ENCODE results near the gene ALK. TPM values are rescaled to one million over a fixed set of nuclear protein-coding genes. Genes with fewer than 3 reads are reported as not detected.

Gene ALK
- total RNA-seq, 2 experiments from 2014 or later = not detected

DNA sequence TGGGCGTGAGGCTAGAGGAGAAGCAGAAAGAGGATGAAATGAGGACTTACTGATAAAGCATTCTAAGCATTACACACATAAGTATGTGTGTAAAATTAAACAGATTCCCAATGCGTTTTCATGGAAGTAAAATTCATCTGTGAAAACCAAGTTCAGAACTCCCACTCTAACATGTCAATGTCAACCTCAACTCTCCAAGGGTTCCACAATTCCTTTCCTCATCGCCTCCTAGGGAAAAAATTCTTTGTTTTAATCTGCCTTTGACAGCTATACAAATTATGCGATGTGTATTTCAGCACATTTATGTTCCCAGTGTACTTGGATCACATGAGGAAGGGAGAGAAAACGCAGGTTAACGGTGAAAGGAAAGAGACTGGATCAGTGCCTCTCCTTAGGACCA, 729.6 kb downstream of the ALK start:
- Mint-ChIP-seq H3K4me3 (no peak overlapping the region), H3K9me3 (peaks cover 6% of the 10 kb centered on the region), H3K36me3 (ENCODE audit: low read depth) (peaks cover 12% of the 10 kb centered on the region), H3K27ac (no peak overlapping the region), H3K27me3 (no peaks in the 10 kb centered on the region), H3K4me1 (peaks cover 13% of the 10 kb centered on the region)
- ChIA-PET CTCF (no interaction called here), POLR2A (no interaction called here)
- no peak for DNase-seq

DNA sequence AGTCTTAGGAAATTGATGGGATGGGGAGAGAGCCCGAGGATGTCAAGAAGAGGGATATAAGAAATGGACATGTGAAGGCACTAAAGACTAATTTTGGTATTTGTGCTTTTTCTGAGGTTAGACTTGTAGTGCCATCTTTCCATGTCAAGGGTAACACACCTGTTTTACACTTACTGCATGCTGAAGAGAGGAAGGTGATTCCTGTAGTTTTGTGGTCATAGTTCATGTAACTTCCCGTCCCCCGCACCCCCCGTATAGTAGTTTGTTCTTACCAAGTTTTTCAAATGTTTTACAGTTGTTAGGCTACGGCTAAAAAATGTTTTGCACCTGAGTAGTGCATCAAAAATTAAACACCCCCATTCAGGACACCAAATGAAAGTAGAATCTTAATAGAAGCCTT, 732.3 kb downstream of the ALK start:
- CTCF ChIA-PET = no interaction called here
- no peaks in the 10 kb centered on the region for H3K27me3 Mint-ChIP-seq
- H3K4me1 Mint-ChIP-seq = peaks cover 13% of the 10 kb centered on the region
- peak; percentile 51 for DNase-seq
- peak overlapping the region; percentile 7 for H3K27ac Mint-ChIP-seq
- H3K9me3 Mint-ChIP-seq = peaks cover 10% of the 10 kb centered on the region
- peaks cover 19% of the 10 kb centered on the region for H3K36me3 Mint-ChIP-seq (ENCODE audit: low read depth)
- POLR2A ChIA-PET = no interaction called here
- H3K4me3 Mint-ChIP-seq = no peak overlapping the region

DNA sequence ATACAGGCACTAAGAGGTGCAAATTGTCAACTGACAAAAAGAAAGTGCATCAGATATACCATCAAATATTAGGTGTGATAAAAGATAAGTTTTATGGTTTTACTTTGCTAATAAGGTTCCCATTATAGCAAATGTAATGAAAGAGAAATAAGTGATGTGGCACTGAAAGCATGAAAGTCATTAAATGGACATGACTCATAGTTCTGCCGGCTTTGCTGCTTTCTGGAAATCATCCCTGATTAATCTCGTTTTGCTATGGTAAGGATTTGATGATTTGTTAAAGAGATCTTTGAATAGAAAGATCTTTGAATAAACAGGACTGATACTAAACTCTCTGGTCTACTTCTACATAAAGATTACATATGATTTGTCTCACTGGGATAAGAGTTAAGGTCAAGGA, 733.5 kb downstream of the ALK start:
- Mint-ChIP-seq H3K27me3 (no peaks in the 10 kb centered on the region), H3K36me3 (ENCODE audit: low read depth) (peaks cover 19% of the 10 kb centered on the region), H3K27ac (no peak overlapping the region), H3K4me3 (no peak overlapping the region), H3K4me1 (peaks cover 13% of the 10 kb centered on the region), H3K9me3 (peaks cover 10% of the 10 kb centered on the region)
- no peak for DNase-seq
- CTCF ChIA-PET = no interaction called here
- POLR2A ChIA-PET = no interaction called here

DNA sequence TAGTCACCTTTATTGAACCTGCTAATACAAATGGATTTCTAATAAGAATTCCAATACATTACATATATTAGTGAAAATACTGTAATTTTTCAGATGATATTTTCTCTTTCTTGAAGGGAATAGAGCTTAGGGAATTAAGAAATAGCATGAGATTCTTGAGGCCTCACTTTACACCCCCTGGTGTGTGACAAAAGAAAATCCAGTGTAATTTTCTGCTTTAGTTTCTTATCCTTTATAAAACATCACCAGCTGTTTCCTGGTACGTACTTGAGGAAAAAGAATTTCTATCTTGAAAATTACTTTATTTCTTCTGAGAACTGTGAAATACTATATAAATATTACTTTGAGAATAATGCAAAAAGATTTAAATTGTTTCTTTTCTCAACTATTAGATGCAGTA, 734.6 kb downstream of the ALK start:
- Mint-ChIP-seq H3K4me3 (no peak overlapping the region), H3K9me3 (peaks cover 10% of the 10 kb centered on the region), H3K27ac (no peak overlapping the region), H3K36me3 (ENCODE audit: low read depth) (peaks cover 24% of the 10 kb centered on the region), H3K27me3 (no peaks in the 10 kb centered on the region), H3K4me1 (peaks cover 13% of the 10 kb centered on the region)
- DNase-seq = no peak
- ChIA-PET POLR2A (no interaction called here), CTCF (interaction anchor here (1.2 kb wide), 1 partner anchor 9 kb away, joined by 3 read pairs; no protein-coding TSS in a partner anchor)

DNA sequence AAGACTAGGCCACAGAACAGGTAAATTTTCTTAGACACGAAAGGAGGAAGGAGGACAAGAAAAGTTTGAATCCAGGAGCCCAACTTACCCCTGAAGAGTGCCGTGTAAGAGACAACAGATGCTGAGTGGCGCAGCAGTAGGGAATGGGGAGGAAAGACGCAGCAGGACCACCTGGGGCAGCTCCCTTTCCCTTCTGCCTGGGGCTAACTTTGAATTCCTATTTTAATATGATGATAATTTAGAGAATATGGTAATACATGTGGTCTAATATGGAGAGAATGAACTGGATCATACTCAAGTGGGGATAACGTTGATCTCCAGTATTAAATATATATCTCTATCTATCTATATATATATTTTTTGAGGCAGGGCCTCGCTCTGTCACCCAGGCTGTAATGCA, 736.9 kb downstream of the ALK start:
- POLR2A ChIA-PET = no interaction called here
- peaks cover 24% of the 10 kb centered on the region for H3K36me3 Mint-ChIP-seq (ENCODE audit: low read depth)
- H3K27ac Mint-ChIP-seq = no peak overlapping the region
- no peak for DNase-seq
- CTCF ChIA-PET = no interaction called here
- no peak overlapping the region for H3K4me3 Mint-ChIP-seq
- no peaks in the 10 kb centered on the region for H3K27me3 Mint-ChIP-seq
- H3K4me1 Mint-ChIP-seq = peaks cover 11% of the 10 kb centered on the region
- H3K9me3 Mint-ChIP-seq = peaks cover 10% of the 10 kb centered on the region

DNA sequence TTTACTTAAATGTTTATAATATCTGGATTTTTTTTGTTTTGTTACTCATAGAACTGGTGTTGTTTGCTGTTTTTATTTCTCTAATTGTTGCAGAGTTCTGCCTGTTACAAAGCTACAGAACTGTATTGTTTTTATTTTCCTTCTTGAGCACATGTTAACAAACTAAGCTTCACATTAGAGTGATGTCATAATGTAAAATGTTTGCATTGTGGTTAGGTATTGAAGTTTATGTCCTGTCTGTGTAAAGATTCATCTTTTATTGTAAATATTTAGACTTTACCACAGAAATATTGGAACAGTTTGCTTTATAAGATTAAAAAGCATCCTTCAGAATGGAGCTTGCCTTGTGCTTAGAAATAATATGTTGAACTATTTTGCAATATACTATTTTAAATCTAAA, 738.5 kb downstream of the ALK start:
- peaks cover 8% of the 10 kb centered on the region for H3K9me3 Mint-ChIP-seq
- ChIA-PET POLR2A (no interaction called here), CTCF (no interaction called here)
- H3K36me3 Mint-ChIP-seq (ENCODE audit: low read depth) = peaks cover 21% of the 10 kb centered on the region
- H3K27me3 Mint-ChIP-seq = no peaks in the 10 kb centered on the region
- H3K4me1 Mint-ChIP-seq = no peaks in the 10 kb centered on the region
- H3K27ac Mint-ChIP-seq = no peak overlapping the region
- no peak for DNase-seq
- H3K4me3 Mint-ChIP-seq = no peak overlapping the region

DNA sequence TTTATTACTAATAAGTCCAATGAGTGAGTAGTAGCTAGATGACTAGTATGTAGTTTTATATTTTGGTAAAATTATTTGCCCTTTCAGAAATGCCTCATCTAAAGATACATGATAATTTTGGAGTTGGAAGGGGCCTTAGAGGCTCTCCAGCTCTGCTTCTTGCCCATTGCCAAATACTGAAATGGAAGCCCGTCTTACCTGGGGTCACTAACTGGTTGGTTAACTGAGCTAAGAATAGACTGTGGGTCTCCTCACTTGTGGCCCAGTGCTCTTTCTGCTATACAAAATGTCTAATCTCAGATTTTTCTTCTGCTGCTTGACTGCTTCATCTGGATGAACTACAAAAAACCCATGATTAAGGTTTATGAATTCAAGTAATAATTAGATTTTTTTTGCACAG, 739.1 kb downstream of the ALK start:
- CTCF ChIA-PET = interaction anchor here (0.7 to 0.8 kb wide), 2 partner anchors 75 to 356 kb away, joined by 3 to 4 read pairs; no protein-coding TSS in a partner anchor
- H3K36me3 Mint-ChIP-seq (ENCODE audit: low read depth) = peaks cover 15% of the 10 kb centered on the region
- no peak overlapping the region for H3K4me3 Mint-ChIP-seq
- POLR2A ChIA-PET = no interaction called here
- H3K9me3 Mint-ChIP-seq = peaks cover 5% of the 10 kb centered on the region
- H3K27me3 Mint-ChIP-seq = no peaks in the 10 kb centered on the region
- no peaks in the 10 kb centered on the region for H3K4me1 Mint-ChIP-seq
- no peak for DNase-seq
- H3K27ac Mint-ChIP-seq = no peak overlapping the region

DNA sequence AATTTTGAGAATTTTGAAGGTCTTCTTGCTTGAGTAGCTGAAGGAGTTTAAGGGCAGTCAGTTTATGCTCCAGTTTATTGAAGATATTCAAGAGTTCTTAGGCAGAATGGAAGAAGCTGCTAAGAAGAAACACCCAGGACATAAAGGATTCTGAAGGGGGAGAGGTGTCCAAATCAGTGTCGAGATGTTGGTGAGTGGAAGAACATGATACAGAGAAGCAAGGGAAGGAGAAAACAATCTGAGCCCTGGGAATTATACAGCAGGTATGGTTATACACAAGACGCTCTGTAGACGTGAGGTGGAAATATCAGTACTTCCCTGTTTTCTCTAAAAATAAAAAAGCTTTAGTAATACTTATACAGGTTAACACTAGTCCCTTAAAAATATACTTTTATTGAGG, 746.0 kb downstream of the ALK start:
- peaks cover 17% of the 10 kb centered on the region for H3K36me3 Mint-ChIP-seq (ENCODE audit: low read depth)
- H3K4me1 Mint-ChIP-seq = no peaks in the 10 kb centered on the region
- no peak overlapping the region for H3K27ac Mint-ChIP-seq
- POLR2A ChIA-PET = no interaction called here
- CTCF ChIA-PET = no interaction called here
- DNase-seq = no peak
- H3K27me3 Mint-ChIP-seq = no peaks in the 10 kb centered on the region
- H3K9me3 Mint-ChIP-seq = no peaks in the 10 kb centered on the region
- H3K4me3 Mint-ChIP-seq = no peak overlapping the region

DNA sequence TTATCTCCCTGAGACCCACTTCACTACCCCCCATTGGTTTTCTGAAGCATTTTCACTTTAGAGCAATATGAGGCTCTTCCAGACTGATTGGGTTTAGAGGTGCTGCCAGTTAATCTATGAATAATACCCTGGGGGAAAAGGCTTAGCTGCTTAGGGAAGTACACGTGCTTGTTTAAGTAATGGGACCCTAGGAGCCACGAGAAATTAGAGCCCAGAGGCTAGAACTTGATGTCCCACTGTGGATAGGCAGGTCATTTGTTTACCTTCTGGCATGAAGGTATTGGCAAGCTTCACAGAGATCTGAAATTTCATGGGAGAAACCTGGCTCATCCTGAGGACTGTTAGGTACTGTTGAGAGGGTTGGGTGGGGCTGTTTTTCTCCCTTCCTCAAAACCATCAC, 746.4 kb downstream of the ALK start:
- CTCF ChIA-PET = no interaction called here
- no peaks in the 10 kb centered on the region for H3K9me3 Mint-ChIP-seq

DNA sequence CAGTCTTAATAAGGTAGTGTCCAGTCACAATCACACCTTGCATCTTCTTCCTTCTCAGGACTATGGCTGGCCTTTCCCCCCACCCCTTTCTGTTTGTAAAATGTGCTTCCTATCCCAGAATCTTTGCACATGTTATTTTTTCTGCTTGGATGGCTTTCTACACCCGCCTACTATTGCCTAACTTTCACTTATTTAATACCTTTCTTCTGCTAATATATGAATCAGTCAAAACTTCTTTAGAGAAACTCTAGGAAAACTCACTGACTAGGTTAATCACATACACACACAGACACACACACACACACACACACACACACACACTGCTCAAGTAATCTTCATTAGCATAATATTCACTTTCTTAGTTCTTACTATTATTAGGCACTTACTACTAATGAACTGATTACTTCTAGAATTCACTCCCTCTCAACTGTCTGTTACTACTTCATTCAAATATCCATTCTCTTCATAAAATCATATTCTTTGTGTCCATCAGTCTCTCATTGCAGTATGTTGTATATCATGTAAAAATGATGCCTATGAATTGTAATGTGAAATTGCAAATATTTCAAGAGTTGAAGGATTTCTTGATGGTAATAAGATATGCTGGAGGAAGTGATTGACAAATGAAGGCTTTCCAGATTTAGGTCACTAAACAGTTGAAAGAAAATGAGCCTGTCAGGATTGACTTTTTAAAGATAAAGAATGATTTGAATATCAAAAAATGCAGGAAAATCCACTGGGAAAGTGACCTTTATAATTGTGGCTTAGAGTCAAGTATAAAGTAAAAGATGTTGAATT, 754.9 kb downstream of the ALK start:
- Mint-ChIP-seq H3K27me3 (no peaks in the 10 kb centered on the region), H3K4me1 (no peaks in the 10 kb centered on the region), H3K36me3 (ENCODE audit: low read depth) (peaks cover 31% of the 10 kb centered on the region), H3K4me3 (no peak overlapping the region), H3K9me3 (no peaks in the 10 kb centered on the region), H3K27ac (no peak overlapping the region)
- DNase-seq = no peak
- CTCF ChIA-PET = interaction anchor here (0.7 kb wide), 1 partner anchor 177 kb away, joined by 4 read pairs; no protein-coding TSS in a partner anchor
- POLR2A ChIA-PET = no interaction called here

More for the DNA sequence above, 746.4 kb downstream of the ALK start:
- Mint-ChIP-seq H3K36me3 (ENCODE audit: low read depth) (peaks cover 19% of the 10 kb centered on the region), H3K27ac (no peak overlapping the region), H3K27me3 (no peaks in the 10 kb centered on the region), H3K4me3 (no peak overlapping the region), H3K4me1 (no peaks in the 10 kb centered on the region)
- DNase-seq = no peak
- POLR2A ChIA-PET = no interaction called here

DNA sequence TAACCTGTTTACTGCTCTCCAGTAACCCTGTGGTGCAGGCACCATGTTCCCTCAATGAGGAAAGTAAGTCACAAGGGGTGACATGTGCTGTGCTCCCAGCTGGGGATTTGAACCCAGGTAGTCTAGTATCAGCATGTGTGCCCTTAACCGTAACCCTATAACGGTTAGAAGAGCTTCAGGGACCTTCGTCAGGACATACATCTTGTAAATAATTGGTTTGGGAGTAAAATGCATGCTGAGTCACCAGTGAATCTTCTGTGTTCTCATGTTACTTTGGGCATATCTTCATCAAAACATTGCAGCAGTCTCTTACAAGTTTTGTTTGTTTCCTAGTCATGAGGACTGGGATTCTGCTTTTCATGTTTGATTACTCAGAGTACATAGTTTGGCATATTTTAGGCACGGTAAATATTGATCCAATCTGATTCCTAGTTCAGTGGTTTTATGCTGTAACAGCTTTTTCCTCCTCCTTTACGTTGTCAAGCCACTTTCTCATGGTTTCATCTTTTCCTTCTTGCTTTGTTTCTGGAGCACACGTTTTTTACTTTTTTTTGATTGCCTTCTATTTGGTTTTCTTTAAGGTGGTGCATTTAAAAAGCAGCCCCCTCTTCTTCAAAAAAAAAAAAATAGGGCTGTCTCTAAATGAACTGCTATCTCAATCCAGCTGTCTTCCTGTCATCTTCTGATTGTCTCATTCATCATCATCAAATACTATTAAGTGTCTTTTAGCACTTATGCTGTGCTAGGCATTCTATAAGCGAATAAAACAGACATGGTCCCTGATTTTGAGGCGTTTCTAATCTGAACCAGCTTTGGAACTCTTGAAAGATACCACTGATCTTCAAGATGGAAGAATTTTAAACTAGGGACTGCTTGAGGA, 755.8 kb downstream of the ALK start:
- POLR2A ChIA-PET = no interaction called here

DNA sequence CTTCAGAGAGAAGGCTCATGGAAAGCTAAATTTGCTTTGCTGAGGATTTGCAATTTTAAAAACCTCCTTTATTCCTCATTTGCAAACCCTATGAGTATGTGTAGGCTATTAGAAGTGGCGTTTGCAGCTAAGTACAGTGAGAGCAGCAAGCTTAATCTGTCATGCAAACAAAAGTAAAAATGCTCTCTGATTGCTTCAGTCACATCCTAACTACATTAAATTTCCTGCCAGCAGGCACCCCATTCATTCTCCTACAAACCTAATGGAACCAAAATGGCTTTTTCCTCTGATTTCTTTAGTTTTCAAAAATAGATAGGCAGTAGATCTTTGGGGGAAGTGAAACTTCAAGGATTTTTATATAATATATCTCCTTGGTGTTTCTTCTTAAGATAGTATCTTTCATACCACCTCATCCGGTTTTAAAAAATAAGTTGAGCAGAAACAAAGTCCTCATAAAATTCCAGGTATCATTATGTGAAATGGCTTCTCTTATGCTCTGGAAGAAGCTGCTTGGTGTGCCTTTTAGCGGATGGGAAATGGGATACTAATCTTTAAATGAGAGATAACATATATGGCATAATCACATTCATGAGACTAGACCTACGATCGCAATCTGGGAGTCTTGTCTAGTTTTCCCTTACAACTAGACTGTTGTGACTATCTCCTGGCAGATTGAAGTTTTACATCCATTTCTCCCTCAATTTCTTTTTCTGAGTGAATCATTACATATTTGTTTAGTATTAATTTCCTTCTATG, 757.1 kb downstream of the ALK start:
- H3K4me1 Mint-ChIP-seq = no peaks in the 10 kb centered on the region
- DNase-seq = no peak
- no peaks in the 10 kb centered on the region for H3K27me3 Mint-ChIP-seq
- no peaks in the 10 kb centered on the region for H3K9me3 Mint-ChIP-seq
- CTCF ChIA-PET = interaction anchor here (1.3 kb wide), 1 partner anchor 12 kb away, joined by 3 read pairs; no protein-coding TSS in a partner anchor
- no peak overlapping the region for H3K27ac Mint-ChIP-seq
- peaks cover 28% of the 10 kb centered on the region for H3K36me3 Mint-ChIP-seq (ENCODE audit: low read depth)
- POLR2A ChIA-PET = no interaction called here
- no peak overlapping the region for H3K4me3 Mint-ChIP-seq

More for the DNA sequence above, 755.8 kb downstream of the ALK start:
- peaks cover 31% of the 10 kb centered on the region for H3K36me3 Mint-ChIP-seq (ENCODE audit: low read depth)
- DNase-seq = no peak
- CTCF ChIA-PET = interaction anchor here (0.7 to 1.3 kb wide), 2 partner anchors 13 to 178 kb away, joined by 3 to 4 read pairs; no protein-coding TSS in a partner anchor
- H3K27me3 Mint-ChIP-seq = no peaks in the 10 kb centered on the region
- H3K4me3 Mint-ChIP-seq = no peak overlapping the region
- H3K4me1 Mint-ChIP-seq = no peaks in the 10 kb centered on the region
- no peaks in the 10 kb centered on the region for H3K9me3 Mint-ChIP-seq
- no peak overlapping the region for H3K27ac Mint-ChIP-seq
